ENCODE results near the gene TBC1D22A.

Gene TBC1D22A

DNA sequence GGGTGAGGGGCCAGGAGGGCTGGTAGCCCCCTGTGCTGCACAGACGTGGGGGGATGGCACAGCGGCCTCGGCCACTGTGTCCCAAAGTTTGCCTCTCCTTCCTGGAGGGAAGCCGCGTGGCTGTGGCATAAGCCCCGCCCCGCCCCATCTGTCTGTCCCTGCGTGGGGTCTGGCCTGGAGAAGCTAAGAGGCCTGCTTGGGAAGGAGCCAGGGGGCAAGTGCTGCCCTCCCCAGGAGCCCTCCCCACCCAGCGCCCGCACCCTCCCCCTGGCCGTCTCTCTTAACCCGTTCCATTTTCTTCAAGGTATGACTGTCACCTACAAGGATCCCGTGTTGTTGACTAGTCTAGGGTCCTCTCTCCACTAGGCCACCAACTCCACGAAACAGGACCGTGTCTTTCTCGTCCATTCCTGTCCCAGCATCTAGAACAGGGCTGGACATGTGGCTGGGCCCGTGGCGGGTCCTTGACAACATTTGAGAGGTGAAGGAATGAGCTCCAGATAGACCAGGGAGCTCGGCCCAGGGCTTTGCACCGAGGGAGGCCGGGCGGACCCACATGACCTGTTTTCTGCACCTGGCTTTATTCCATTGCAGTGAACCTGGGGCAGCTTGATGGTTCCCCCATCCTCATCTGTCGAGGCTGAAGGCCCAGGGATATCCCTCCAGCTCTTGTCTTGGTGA, 428.0 kb downstream of the TBC1D22A start:
- DNase-seq (ENCODE audit: low read depth in 2 of 2), result no peak

DNA sequence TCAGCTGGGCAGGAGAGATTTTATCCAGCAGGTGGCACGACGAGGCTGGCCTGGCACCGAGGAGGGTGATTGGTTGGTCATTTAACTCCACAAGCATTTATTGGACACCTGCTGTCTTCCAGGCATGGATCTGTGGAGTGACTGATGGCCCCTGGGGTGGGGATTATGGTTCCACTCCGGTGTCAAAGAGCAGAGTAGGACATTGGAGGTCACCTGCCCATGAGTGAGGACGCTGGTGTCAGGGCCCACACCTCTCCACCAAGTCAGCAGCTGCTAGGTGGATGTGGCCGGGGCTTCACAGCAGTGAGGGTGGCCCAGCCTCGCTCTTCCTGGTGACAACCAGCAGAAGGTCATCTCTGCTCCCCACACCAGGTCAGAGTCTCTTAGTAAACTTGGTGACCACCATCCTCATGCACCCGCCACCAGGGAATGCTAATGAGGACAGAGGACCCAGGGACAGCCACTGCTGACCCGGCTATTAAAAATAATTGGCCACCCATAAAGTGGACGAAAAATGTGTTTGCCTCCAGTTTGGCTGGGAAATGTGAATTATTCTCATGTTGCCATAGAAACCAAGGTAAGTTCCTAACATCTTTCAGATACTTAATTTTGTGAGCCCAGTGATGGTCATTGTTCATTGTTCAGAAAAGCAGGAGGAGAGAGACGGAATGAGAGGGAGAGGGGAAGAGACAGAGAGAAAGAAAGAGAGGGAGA, 428.7 kb downstream of the TBC1D22A start:
- no peak for DNase-seq (ENCODE audit: low read depth in 2 of 2)

DNA sequence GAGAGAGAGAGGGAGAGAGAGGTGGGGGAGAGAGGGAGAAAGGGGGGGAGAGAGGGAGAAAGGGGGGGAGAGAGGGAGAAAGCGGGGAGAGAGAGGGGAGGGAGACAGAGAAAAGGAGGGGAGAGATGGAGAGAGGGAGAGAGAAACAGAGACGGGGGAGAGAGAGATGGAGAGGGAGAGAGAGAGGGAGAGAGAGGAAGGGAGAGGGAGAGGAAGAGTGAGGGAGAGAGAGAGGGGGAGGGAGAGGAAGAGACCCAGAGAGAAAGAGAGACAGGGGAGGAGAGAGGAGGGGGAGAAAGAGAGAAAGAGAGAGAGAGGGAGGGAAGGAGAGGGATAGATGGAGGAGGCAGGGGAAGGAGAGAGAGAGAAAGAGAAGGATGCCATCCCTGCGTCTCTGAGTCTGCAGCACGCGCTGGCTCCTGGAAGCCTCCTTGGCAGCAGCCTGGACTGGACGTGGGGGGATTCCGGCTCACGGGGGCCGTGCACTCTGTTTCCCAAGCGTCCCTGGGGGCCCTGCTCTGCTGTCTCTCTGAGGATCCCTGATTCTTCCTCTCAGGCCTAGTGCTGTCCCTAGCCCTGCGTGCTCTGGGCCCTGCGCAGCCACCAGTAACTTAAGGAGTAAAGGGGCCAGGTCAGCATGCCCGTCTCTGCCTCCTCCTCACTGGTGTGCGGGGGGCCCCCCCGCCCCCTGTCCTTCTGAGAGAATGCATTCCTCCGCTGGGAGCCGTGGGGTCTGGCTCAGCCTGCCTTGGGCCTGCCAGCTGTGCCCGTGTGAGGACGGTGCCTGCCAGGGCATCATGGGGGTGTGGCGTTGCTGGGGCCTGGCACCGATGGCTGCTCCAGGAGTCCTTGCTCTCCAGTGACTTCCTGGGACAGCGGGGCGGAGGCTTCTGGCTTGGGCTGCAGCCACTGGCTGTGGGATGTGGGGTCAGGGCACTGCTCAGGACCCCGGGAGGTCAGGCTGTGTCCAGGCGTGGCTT, 429.5 kb downstream of the TBC1D22A start:
- DNase-seq (ENCODE audit: low read depth in 2 of 2), result no peak

DNA sequence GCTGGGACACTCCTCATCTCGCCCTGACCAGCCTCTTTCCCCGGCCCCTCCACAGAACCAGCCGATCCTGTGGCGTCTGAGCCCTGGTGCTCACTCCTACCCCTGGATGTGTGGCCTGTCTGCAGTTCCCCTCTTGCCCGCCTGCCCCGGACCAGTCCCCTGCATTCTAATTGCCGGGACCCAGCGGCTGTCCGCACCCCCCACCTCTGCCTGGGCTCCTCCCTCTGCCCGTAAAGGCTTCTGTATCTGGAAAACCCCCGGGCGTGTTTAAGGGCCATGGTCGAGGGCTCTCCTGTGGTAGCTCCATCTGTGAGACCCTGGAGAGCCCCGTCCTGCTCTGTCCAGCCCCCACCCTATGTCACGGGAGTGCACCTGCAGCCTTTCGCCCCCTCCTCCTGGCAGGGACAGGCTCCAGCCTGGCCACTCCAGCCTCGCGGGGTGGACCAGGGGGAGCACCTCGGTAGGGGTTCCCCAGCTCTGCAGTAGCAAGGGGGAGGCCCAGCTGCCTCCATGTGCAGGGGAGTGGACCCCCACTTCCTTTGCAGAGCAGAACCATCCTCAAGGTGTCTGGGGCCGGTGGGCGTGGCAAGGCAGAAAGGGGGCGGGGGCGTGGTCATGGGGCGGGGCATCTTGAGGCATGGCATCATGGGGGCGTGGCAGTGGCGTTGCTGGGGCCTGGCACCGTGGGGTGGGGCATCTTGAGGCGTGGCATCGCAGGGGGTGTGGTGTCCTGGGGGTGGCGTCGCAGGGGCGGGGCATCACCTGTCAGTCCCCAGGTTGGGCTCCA, 430.4 kb downstream of the TBC1D22A start:
- no peak for DNase-seq (ENCODE audit: low read depth in 2 of 2)

DNA sequence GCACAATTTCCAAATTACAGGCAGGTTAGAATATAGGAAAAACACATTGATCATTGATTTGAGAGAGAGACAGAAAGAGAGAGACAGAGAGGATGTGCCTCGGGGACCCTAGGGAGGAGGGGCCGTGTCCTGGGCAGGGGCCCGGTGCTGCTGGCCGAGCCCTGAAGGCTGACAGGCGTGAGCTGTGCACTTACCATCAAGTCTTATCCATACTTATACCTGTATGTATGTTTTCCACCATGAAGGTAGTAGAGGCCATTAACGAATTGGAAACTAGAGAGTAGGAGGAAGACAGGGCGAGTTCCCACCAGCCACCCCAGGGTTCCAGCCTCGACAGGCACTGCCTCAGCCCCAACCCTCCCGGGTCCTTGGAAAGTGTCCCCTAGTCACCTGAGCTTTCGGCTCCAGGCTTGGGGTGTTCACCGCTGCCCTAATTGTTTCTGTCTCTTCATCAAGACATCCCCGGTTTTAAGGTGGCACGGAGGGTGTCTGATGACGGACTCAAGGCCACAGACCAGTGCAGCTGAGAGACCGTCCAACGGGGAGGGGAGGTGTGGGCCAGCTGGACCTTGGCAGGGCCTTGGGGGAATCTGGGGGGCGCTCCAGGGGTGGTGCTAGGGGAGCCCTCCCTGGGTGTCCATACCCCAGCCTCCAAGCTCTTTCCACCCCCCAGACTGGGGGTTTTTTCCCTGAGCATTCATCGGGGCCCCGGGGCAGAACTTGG, 431.3 kb downstream of the TBC1D22A start:
- no peak for DNase-seq (ENCODE audit: low read depth in 2 of 2)

DNA sequence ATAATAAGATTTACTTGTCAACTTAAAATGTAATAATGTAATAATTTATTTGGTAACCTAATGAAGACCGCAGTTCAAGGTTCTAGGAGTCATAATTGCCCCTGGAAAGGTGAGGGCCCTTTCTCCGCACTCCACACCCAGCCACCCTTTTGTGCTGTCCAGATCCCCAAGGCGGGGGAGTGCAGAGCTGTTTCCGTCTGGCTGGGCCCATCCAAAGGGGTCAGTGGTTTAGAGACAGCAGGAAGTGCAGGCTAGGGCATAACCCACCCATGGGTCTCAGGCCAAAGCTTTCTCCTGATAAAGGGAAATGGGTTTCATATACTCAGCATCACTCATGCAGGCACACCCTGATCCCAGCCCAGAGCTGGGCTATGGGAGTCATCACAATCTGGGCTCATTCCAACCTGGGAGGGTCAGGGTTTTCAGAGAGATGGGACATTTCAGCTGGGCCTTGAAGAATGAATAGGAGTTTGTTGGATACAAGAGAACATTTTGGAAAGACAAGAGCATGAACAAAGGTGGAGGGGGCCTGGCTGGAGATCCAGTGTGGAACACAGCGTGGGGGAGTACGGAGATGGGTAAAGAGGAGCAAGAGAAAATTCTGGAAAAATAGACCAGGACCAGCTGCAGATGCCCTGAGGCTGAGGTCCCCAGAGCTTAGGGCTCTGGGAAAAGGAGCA, 432.2 kb downstream of the TBC1D22A start:
- no peak for DNase-seq (ENCODE audit: low read depth in 2 of 2)

DNA sequence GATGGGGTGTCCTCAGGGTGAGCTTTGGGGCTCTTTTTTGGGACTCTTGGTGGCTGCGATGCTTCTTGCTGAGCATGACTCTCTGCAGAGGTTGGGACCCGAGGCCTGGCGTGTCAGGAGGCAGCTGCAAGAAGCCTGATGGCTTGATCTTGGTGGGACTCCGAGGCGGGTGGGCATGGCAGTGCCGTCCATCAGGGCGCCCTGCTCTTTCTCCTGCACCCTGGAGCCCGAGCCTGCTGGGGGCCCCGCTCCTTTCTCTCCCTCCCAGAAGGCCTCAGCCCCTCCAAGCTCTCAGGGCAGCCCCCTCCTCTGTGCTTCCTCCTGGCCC, 432.7 kb downstream of the TBC1D22A start:
- DNase-seq (ENCODE audit: low read depth in 2 of 2), result no peak

DNA sequence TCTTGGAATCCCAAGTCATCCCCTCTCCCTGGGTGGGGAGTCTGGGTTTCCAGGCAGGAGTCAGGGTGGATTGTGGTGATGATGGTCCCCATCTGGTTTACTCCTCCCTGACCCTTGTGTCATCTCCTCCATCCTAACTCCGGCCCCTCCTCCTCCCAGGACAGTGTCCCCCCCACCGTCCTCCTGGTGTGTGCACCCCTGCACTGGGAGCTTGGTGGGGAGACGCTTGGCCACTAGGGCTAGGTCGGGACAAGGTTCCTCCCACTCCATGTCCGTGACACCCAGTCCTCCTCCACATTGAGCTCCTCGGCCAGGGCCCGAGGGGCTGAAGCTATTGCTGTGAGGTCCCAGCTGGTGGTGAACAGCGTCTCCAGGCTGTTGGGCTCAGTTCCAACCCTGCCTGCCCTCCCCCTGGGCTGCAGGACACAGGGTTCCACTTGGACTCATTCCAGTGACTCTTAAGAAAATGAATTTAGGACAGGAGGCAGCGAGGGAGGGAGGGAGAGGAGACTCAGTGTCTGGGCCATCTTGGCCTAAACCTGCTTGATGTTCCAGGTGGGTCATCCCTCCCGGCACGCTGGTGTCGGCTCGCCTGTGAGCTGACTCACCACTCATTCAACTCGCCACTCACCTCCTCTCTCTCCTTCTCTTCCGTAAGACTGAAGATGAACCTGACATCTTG, 433.2 kb downstream of the TBC1D22A start:
- no peak for DNase-seq (ENCODE audit: low read depth in 2 of 2)

DNA sequence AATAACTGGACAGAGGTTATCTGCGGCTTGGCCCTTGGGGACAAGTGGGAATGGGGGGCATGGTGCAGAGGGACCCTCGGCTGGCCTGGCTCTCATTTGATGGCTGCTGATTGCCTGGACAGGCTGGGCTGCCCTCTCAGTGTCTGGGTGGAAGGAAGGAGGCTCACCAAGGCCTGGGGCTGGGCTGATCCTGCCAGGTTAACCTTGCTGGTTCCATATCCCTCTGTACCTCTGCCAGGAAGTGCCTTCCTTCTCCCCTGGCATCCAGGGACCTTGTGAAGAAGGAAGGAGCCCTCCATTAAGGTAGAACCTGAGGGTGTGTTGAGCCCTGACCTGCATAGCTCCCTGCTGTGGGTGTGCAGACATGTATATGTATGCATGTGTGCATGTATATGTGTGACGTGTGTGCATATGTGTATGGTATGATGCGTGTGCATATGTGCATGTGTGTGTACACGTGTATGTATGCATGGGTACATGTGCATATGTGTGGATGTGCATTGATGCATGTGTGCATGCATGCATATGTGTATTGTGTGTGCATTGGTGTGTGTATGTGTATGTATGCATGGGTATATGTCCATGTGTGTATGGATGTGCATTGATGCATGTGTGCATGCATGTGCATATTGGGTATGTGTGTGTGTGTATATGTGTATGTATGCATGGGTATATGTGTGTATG, 433.9 kb downstream of the TBC1D22A start:
- no peak for DNase-seq (ENCODE audit: low read depth in 2 of 2)

DNA sequence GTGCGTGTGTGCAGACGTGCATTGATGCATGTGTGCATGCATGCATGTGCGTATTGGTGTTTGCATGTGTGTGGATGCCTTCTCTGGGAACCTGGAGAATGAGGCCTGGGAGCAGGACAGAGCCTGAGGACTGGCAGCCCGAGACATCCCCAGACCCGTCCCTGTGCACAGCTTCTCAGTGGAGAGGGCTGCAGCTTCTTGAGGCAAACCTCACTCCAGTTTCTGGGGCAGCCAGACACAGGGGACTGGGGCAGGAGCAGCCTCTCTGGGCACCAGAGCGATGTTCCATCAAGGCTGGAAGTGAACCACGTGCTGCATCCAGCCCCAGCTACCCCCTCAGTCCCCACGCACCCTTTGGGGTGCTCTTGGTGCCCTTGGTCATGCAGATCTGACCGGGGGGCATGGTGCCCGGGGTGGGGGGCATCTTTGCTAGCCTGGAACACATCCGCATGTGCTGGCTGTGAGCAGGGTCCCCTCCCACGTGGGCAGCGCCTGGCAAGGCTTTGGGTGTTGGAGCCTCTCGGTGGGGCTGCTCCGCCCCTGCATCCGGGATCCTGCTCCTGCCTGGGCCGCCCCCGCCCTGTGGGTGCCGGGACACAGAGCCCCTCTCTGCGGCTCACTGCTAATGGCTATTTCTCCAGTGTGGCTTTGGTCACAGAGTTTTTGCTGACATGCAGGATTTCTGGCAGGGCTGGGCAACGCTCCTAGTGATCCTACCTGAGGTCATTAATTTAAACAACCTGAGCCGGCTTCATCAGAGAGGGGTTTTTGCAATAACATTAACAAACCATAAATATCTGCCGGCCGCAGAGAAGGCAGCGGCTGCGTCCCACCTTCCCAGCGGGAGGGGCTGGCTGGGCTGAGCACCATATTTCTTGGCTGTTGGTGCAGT, 434.7 kb downstream of the TBC1D22A start:
- no peak for DNase-seq (ENCODE audit: low read depth in 2 of 2)

DNA sequence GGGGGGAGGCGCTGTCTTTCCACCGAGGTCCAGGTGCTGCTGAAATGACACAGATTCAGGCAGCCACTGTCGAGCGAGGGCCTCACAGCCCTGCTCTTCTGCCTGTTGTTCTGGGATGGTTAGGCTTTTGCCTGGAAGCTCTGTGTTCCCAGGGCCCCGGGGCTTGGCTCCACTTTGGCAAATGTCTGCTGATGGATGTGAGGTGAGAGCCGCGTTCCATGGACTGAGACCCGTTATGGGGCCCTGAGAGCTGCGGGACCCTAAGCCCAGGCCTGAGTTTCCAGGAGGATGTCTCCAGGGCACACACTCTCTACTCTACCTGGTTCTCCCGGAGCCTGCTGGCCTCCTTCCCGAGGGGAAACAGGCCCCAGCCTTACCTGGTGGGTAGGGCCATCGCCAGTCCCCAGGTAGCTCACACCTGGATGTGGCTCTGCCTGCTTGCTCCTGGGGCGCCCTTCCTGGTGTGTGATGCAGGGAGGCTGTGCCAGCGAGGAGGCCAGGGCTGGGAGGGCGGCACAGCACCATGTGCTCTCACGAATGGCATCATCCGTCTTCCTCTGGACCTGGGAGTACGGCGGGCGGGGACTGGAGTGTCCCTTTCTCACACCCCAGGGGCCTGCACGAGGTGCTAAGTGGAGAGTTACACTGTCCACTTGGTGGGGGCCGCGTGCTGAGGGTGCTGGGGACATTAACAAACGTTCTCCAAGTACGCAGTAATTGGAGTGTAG, 435.5 kb downstream of the TBC1D22A start:
- DNase-seq (ENCODE audit: low read depth in 2 of 2), result no peak

DNA sequence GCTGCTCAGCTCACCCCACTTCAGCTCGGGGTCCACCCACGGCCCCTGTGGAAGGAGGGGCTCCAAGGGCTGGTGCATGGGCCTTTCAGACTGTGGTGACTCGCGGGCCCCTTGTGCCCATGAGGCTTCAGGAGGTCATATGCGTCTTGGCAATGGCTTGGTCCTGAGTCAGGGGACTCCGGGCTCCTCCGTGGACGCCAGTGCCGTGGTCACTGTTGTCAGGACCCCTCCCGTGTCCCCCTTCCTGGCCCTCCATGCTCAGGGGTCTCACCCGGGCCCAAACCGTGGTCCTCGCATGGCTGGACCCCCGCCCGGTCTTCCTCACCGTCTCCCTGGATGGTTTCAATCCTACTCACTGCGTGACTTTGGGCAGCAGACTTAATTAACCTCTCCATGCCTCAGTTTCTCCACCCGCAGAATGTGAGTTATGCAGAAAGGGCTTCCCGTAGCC, 436.4 kb downstream of the TBC1D22A start:
- no peak for DNase-seq (ENCODE audit: low read depth in 2 of 2)

DNA sequence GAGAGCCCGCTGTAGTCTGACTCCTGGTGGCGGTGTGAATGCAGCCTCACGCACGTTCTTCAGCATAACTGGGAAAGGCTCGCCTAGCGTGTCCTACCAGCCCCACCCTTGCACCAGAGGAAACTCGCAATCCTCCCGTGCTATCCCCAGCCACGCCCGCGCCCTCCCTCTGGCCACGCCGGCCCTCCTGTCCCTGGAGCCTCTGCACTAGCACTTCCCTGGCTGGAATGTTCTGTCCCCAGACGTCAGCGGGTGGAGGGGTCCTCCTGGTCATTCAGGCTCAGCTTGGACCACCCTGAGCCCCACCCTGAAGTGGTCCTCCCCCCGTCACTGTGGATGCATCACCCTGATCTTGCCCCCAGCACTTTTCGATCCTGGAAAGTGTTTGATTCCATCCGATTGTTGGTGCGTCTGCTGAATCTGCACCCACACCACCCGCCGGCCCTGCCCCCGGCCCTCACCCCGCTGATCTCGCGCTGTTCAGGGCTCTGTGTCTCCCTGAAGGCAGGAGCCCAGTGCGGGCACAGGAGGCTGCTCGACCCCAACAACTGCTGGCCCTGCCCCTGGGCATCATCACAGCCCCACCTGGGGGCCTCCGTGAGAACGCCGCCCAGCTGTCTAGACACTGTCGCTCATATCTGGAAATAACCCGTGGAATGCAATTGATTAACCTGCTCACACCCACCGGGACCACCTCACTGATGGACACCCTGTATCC, 437.0 kb downstream of the TBC1D22A start:
- DNase-seq (ENCODE audit: low read depth in 2 of 2), result no peak

DNA sequence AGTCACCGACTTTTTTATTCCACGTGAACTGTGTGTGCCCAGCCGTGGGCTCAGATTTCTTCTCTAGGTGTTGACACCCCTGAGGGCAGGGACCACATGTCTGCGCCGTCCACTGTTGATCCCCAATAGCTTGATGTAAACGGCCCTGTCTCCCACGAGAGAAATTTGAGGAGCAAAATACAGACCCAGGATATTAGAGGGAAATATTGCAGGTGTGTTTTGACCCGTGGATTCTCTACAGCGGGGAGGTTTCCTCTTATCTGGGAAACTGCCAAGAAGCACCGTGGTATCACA, 437.5 kb downstream of the TBC1D22A start:
- no peak for DNase-seq (ENCODE audit: low read depth in 2 of 2)

DNA sequence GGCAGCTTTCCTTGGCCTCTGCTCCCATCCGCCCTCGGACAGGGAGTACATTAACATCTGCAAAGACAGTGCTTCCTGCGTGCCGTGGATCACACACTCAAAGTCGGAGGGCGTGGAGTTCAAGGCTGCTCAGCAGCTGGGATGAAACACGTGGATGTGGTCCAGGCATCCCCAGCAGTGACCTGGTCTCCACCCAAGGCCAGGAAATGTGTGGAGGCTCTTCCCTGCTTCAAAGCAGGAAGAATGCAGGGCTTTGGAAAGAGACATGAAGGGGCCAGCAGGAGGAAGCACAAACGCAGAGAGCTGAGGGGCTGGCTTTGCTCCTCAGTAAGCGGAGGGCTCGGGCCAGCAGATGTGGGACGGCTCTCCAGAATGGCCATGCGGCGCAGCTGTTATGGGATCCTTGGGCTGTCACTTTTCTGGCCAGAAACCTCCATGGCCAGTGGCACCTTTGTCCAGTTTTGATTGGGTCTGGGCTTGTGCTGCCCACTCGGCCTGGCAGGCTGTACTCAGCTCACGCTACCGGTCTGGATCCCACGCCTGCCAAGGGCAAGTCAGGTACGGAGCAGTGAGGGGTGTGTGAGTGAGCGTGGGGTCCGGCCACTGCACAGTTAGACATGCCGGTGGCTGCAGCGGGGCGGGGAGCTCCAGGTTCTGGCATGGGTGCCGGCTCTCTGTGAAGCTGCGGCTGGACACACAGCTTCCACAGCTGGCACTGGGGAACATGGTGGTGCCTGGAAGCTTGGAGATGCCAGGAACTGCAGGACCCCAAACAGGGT, 438.0 kb downstream of the TBC1D22A start:
- no peak for DNase-seq (ENCODE audit: low read depth in 2 of 2)

Measured in stimulated activated CD8-positive, alpha-beta memory T cell treated with anti-CD3 and anti-CD28 coated beads, Interleukin-15, amount 100 ng/mL, for 4 hours (primary cell).